K562 (cell line): ENCODE measurements around the gene FERMT1. TPM values are rescaled to one million over a fixed set of nuclear protein-coding genes. Genes with fewer than 3 reads are reported as not detected.
A peak's percentile ranks its signal among the peaks of the same experiment; 100 is the strongest.

Experiments used
- FOXP1 ChIP-seq: sonication (generic); formaldehyde crosslinking; IDR thresholded peaks from 2 replicates; pipeline ENCODE4 v1.8.0; 2022; ENCODE audit warnings: mild to moderate bottlenecking, missing genetic modification reagents
- RBBP5 ChIP-seq: fragments of 200-600 bp; sonication (generic); IDR thresholded peaks from 2 replicates; pipeline ENCODE4 v1.6.1; 2012; ENCODE audit warnings: borderline replicate concordance, mild to moderate bottlenecking, low read length, control low read depth, inconsistent platforms; ENCODE audit not compliant: insufficient read depth, poor library complexity, severe bottlenecking
- RBM34 ChIP-seq: fragments of 200-400 bp; formaldehyde crosslinking; IDR thresholded peaks from 2 replicates; pipeline ENCODE4 v1.6.1; 2018; ENCODE audit warnings: low read length, borderline replicate concordance; ENCODE audit not compliant: insufficient read depth
- SMAD1 ChIP-seq: fragments of 150-350 bp; IDR thresholded peaks from 2 replicates; pipeline ENCODE4 v1.6.1; 2014; ENCODE audit warnings: low read length, low read depth; ENCODE audit not compliant: partially characterized antibody
- SMARCA4 ChIP-seq: fragments of 450-650 bp; IDR thresholded peaks from 2 replicates; pipeline ENCODE4 v1.6.1; 2016
- ZNF408 ChIP-seq: fragments of 250-450 bp; sonication (Bioruptor Pico); IDR thresholded peaks from 2 replicates; pipeline ENCODE4 v1.4.0; 2020; ENCODE audit warnings: low read depth, mild to moderate bottlenecking, moderate library complexity
- polyA plus RNA-seq, 8 experiments: library from polyadenylated mRNA; depleted of rRNA in 4 of 8; stranded (reverse) in 5 of 8; unstranded in 3 of 8; fragments of >200 nt; fragmentation: Nextera tagmentation in 2 of 8; fragmentation: Illumina TruSeq in 1 of 8; extraction: Ambion mirVana in 2 of 8; extraction: Trizol in 1 of 8; gene quantifications; 2 replicates each; pipeline versions ENCODE4 v1.2.1 to v1.2.3, GENCODE V29; 2011 to 2014; ENCODE audit warnings: inconsistent platforms in 1 of 8, missing spikeins in 1 of 8
- total RNA-seq, 7 experiments: library from RNA; depleted of rRNA in 6 of 7; stranded (reverse); fragments of >200 nt in 6 of 7; fragmentation: Illumina TruSeq in 2 of 7; extraction: Trizol in 2 of 7; gene quantifications; 2 replicates each; pipeline versions ENCODE4 v1.2.1 to v1.2.3, GENCODE V29; 2011 to 2021; ENCODE audit warnings: low replicate concordance in 1 of 7
- TF ChIP-seq, protein P1 (sequence below): sonication (generic); formaldehyde crosslinking; IDR thresholded peaks from 2 replicates; pipeline ENCODE4 v1.9.0; 2022; ENCODE audit warnings: mild to moderate bottlenecking, missing genetic modification reagents
- TF ChIP-seq, protein P2 (sequence below), 3 experiments: IDR thresholded peaks in 2 of 3; conservative IDR thresholded peaks in 1 of 3; 2 replicates each; pipeline ENCODE4 v1.5.1; 2011 to 2012; ENCODE audit warnings: low read length in 3 of 3, mild to moderate bottlenecking in 3 of 3, control low read depth in 2 of 3, improper control_type of control experiment in 1 of 3, inconsistent platforms in 1 of 3, low read depth in 1 of 3, mixed read lengths in 1 of 3, moderate library complexity in 1 of 3; ENCODE audit not compliant: insufficient read depth in 2 of 3
- TF ChIP-seq, protein P3 (sequence below): sonication (generic); formaldehyde crosslinking; IDR thresholded peaks from 2 replicates; pipeline ENCODE4 v1.8.0; 2022; ENCODE audit warnings: missing genetic modification reagents, mild to moderate bottlenecking, moderate library complexity, borderline replicate concordance
- TF ChIP-seq, protein P4 (sequence below): fragments of 250-450 bp; sonication (Bioruptor Pico); IDR thresholded peaks from 2 replicates; pipeline ENCODE4 v1.8.0; 2021; ENCODE audit warnings: mild to moderate bottlenecking, moderate library complexity
- TF ChIP-seq, protein P5 (sequence below): fragments of 450-650 bp; formaldehyde crosslinking; IDR thresholded peaks from 2 replicates; pipeline ENCODE4 v1.4.0; 2020; ENCODE audit warnings: mild to moderate bottlenecking, moderate library complexity
- TF ChIP-seq, protein P6 (sequence below), 2 experiments: fragments of 450-650 bp; conservative IDR thresholded peaks; 2 replicates each; pipeline ENCODE4 v1.6.1; 2017; ENCODE audit warnings: mild to moderate bottlenecking in 2 of 2, moderate library complexity in 2 of 2
- TF ChIP-seq, protein P7 (sequence below): sonication (generic); formaldehyde crosslinking; IDR thresholded peaks from 2 replicates; pipeline ENCODE4 v1.8.0; 2022; ENCODE audit warnings: missing genetic modification reagents, mild to moderate bottlenecking, borderline replicate concordance
- TF ChIP-seq, protein P8 (sequence below), 2 experiments: fragments of 450-650 bp in 1 of 2; sonication (generic) in 1 of 2; formaldehyde crosslinking in 1 of 2; IDR thresholded peaks in 1 of 2; conservative IDR thresholded peaks in 1 of 2; 2 replicates each; pipeline versions ENCODE4 v1.6.1 to v1.8.1; 2016 to 2023; ENCODE audit warnings: mild to moderate bottlenecking in 2 of 2, moderate library complexity in 2 of 2, inconsistent platforms in 1 of 2, missing genetic modification reagents in 1 of 2

Gene FERMT1
- total and polyA plus RNA-seq, 9 of the 15 experiments (the other 6 are each of a cell fraction or from before 2014, with no cell fraction given): 0.07 TPM; not detected in 8

DNA sequence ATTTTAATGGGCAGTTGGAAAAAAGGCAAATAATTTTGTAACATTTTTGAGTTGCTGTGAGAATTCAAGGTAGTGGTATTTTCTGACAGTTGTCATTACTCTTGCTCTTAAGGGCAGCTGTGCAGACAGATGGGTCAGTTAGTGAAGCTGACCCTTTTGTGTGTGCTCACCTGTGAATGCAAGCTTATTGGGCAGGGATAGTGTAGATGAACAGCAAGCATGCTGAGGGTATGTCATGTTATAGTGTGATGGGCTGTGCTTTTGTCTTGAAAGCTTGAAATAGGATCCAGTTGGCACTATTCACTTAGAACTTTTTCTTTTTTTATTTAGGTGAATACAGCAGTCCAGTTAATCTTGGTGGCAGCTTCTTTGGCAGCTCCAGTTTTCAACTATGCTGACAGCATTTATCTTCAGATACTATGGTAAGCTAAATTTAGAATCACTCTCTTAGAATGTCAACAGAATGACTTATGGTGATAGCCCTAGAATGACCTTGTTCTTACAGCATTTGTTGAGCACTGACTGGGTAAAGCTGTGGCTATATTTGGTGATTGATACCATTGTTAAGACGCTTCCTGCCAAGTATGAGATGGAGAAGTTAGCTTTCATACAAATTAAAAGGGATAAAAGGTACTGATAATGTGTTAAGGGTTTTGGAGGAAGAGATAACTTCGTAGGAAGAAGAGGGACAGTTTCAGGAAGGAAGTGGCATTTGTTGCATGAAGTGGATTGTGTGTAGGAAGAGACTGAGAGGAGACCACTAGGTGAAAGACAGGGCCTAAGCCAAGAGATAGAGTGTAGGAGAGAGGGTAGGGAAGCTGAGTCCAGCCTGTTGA lies 88.5 kb downstream of the FERMT1 start (continued):
- no peak for TF ChIP-seq RBM34
- peak; percentile 58 for TF ChIP-seq SMARCA4
- TF ChIP-seq, protein P1, sequence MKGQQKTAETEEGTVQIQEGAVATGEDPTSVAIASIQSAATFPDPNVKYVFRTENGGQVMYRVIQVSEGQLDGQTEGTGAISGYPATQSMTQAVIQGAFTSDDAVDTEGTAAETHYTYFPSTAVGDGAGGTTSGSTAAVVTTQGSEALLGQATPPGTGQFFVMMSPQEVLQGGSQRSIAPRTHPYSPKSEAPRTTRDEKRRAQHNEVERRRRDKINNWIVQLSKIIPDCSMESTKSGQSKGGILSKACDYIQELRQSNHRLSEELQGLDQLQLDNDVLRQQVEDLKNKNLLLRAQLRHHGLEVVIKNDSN (CRISPR knock-in tag): no peak
- TF ChIP-seq, protein P2, sequence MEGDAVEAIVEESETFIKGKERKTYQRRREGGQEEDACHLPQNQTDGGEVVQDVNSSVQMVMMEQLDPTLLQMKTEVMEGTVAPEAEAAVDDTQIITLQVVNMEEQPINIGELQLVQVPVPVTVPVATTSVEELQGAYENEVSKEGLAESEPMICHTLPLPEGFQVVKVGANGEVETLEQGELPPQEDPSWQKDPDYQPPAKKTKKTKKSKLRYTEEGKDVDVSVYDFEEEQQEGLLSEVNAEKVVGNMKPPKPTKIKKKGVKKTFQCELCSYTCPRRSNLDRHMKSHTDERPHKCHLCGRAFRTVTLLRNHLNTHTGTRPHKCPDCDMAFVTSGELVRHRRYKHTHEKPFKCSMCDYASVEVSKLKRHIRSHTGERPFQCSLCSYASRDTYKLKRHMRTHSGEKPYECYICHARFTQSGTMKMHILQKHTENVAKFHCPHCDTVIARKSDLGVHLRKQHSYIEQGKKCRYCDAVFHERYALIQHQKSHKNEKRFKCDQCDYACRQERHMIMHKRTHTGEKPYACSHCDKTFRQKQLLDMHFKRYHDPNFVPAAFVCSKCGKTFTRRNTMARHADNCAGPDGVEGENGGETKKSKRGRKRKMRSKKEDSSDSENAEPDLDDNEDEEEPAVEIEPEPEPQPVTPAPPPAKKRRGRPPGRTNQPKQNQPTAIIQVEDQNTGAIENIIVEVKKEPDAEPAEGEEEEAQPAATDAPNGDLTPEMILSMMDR (IDR thresholded peaks at IDR 0.05 in 2 of 3, conservative IDR thresholded peaks at IDR 0.05 in 1 of 3; ENCODE audit: insufficient read depth in 2 of 3, low read depth in 1 of 3, low read length in 3 of 3): no peak
- TF ChIP-seq FOXP1 (CRISPR knock-in tag): no peak
- TF ChIP-seq, protein P3, sequence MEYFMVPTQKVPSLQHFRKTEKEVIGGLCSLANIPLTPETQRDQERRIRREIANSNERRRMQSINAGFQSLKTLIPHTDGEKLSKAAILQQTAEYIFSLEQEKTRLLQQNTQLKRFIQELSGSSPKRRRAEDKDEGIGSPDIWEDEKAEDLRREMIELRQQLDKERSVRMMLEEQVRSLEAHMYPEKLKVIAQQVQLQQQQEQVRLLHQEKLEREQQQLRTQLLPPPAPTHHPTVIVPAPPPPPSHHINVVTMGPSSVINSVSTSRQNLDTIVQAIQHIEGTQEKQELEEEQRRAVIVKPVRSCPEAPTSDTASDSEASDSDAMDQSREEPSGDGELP (CRISPR knock-in tag): no peak
- TF ChIP-seq, protein P4, sequence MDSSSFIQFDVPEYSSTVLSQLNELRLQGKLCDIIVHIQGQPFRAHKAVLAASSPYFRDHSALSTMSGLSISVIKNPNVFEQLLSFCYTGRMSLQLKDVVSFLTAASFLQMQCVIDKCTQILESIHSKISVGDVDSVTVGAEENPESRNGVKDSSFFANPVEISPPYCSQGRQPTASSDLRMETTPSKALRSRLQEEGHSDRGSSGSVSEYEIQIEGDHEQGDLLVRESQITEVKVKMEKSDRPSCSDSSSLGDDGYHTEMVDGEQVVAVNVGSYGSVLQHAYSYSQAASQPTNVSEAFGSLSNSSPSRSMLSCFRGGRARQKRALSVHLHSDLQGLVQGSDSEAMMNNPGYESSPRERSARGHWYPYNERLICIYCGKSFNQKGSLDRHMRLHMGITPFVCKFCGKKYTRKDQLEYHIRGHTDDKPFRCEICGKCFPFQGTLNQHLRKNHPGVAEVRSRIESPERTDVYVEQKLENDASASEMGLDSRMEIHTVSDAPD: no peak
- TF ChIP-seq, protein P5, sequence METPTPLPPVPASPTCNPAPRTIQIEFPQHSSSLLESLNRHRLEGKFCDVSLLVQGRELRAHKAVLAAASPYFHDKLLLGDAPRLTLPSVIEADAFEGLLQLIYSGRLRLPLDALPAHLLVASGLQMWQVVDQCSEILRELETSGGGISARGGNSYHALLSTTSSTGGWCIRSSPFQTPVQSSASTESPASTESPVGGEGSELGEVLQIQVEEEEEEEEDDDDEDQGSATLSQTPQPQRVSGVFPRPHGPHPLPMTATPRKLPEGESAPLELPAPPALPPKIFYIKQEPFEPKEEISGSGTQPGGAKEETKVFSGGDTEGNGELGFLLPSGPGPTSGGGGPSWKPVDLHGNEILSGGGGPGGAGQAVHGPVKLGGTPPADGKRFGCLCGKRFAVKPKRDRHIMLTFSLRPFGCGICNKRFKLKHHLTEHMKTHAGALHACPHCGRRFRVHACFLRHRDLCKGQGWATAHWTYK (CRISPR knock-in tag): no peak
- no peak for TF ChIP-seq RBBP5
- TF ChIP-seq, protein P6, sequence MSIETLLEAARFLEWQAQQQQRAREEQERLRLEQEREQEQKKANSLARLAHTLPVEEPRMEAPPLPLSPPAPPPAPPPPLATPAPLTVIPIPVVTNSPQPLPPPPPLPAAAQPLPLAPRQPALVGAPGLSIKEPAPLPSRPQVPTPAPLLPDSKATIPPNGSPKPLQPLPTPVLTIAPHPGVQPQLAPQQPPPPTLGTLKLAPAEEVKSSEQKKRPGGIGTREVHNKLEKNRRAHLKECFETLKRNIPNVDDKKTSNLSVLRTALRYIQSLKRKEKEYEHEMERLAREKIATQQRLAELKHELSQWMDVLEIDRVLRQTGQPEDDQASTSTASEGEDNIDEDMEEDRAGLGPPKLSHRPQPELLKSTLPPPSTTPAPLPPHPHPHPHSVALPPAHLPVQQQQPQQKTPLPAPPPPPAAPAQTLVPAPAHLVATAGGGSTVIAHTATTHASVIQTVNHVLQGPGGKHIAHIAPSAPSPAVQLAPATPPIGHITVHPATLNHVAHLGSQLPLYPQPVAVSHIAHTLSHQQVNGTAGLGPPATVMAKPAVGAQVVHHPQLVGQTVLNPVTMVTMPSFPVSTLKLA (conservative IDR thresholded peaks at IDR 0.05): 0 out of 4 replicates have a peak, but pooled peaks of 1 of the 2 experiments have one; percentile 19
- TF ChIP-seq, protein P7, sequence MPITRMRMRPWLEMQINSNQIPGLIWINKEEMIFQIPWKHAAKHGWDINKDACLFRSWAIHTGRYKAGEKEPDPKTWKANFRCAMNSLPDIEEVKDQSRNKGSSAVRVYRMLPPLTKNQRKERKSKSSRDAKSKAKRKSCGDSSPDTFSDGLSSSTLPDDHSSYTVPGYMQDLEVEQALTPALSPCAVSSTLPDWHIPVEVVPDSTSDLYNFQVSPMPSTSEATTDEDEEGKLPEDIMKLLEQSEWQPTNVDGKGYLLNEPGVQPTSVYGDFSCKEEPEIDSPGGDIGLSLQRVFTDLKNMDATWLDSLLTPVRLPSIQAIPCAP (CRISPR knock-in tag): no peak
- no peak for TF ChIP-seq ZNF408 (CRISPR knock-in tag)
- TF ChIP-seq, protein P8, sequence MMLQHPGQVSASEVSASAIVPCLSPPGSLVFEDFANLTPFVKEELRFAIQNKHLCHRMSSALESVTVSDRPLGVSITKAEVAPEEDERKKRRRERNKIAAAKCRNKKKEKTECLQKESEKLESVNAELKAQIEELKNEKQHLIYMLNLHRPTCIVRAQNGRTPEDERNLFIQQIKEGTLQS (IDR thresholded peaks at IDR 0.05): no peak
- TF ChIP-seq, protein P8 (CRISPR knock-in tag; conservative IDR thresholded peaks at IDR 0.05): no peak
- no peak for TF ChIP-seq SMAD1
